Uterus (tissue), 2 donors: Measurements from ENCODE around the gene DCLK2.

Experiments used
- POLR2A ChIP-seq, 2 donors: fragments of 450-650 bp; IDR thresholded peaks; one replicate each; pipeline ENCODE4 v1.6.1; 2016; ENCODE audit warnings: antibody characterized with exemption in 2 of 2, mild to moderate bottlenecking in 1 of 2, moderate library complexity in 1 of 2
- TF ChIP-seq, protein P1 (sequence below), 4 experiments: fragments of 200-600 bp in 2 of 4; fragments of 450-650 bp in 2 of 4; sonication (generic) in 2 of 4; IDR thresholded peaks; one replicate each; pipeline ENCODE4 v1.5.1; 2016 to 2019; ENCODE audit warnings: antibody characterized with exemption in 4 of 4, mild to moderate bottlenecking in 2 of 4, moderate library complexity in 1 of 4

GRCh38 chr4:150216726-150217125 lies 138.5 kb downstream of the DCLK2 start:
- no peak for TF ChIP-seq POLR2A (IDR thresholded peaks at IDR 0.05)
- TF ChIP-seq, protein P1, sequence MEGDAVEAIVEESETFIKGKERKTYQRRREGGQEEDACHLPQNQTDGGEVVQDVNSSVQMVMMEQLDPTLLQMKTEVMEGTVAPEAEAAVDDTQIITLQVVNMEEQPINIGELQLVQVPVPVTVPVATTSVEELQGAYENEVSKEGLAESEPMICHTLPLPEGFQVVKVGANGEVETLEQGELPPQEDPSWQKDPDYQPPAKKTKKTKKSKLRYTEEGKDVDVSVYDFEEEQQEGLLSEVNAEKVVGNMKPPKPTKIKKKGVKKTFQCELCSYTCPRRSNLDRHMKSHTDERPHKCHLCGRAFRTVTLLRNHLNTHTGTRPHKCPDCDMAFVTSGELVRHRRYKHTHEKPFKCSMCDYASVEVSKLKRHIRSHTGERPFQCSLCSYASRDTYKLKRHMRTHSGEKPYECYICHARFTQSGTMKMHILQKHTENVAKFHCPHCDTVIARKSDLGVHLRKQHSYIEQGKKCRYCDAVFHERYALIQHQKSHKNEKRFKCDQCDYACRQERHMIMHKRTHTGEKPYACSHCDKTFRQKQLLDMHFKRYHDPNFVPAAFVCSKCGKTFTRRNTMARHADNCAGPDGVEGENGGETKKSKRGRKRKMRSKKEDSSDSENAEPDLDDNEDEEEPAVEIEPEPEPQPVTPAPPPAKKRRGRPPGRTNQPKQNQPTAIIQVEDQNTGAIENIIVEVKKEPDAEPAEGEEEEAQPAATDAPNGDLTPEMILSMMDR (IDR thresholded peaks at IDR 0.05): no peak
